HG03108 (cell line): ENCODE measurements around the gene SGTB.

Source experiments
- ATAC-seq: cut with Tn5 transposase; IDR thresholded peaks from one replicate; pipeline ENCODE4 v1.9.1; 2021; ENCODE audit warnings: moderate library complexity; ENCODE audit not compliant: unreplicated experiment

SGTB gene, protein sequence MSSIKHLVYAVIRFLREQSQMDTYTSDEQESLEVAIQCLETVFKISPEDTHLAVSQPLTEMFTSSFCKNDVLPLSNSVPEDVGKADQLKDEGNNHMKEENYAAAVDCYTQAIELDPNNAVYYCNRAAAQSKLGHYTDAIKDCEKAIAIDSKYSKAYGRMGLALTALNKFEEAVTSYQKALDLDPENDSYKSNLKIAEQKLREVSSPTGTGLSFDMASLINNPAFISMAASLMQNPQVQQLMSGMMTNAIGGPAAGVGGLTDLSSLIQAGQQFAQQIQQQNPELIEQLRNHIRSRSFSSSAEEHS

DNA sequence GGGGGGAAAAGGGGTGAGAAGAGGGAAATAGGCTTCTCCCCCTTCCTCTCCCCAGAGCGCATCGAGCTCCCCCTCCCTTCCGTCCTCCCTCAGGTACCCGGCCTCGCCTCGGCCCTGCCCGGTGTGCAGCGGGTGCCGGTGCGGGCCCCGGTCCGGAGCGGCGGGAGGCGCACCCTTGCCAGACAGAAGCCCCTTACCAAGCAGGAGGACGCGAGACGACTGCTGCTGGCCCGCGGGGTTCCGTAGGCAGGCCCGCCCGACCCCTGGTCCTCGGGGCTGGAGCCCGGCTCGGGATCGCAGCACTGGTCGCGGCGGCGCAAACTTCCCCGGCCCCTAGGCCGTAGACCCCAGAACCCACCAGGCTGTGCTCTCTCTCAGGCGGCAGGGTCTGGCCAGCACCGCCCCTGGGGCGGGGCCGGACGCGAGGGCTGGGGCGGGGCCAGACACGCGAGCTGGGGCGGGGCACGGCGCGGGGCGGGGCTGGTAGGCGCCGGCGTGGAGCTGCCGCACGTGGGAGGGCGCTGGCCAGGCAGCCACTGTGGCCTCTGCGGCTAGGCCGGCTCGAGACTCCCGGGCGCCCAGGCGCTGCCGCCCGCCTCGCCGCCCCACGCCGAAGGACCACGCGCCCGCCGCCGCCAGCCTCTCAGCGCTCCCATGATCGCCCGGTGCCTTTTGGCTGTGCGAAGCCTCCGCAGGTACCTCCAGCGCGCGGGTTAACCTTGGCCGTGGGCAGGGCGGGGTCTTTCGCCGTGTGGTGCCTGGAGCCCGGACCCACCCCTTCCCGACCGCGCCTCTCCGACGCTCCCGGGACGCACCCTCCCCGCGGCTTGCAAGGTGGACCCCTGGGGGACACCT lies at the start of gene SGTB, which contains the start of gene NLN:
Gene SGTB, minus strand, starts transcription at position 390 of the 855 bp plus-strand sequence. CDS start 1,302 bp downstream, outside the sequence.
Gene NLN, plus strand, starts transcription at position 486 of the 855 bp plus-strand sequence. Its CDS starts 169 bp downstream, at position 655.
- peak; percentile 88 for ATAC-seq

DNA sequence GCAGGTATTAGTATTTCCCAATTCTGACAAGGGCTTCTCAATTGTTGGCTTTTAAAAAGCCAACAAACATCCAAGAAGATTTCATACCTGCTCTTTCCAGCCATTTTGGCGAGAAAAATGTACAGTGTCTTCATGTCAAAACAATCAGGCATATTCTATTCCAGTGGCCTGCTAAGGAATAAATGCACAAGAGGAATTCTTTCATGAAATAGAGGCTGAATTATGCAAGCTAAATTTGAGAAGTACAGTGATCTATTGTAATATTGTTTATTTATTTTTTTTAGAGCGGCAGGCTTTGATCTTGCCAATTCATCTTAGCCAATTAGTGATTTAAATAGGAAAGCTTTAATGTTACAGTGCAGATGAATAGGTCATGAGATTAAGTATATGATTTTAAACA lies 49.4 kb upstream of the SGTB start:
- ATAC-seq = no peak

DNA sequence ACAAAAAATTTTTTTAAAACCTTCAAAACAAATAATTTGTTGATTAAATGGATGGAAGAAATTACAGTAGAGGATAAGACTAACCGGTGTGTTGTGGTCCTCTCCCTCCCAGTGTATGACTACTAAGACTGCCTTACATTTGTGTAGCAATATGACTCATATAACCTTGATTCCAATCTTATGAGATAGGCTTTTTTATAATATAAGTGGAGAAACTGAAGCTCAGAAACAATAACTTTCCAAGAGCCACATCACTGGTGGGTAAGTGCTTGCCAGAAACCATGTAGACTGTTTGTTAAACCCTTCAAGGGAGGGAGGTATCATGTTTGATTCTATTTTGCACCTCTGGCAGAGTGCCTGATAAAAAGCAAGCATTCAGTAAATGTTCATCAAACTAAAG lies 47.6 kb upstream of the SGTB start:
- no peak for ATAC-seq

DNA sequence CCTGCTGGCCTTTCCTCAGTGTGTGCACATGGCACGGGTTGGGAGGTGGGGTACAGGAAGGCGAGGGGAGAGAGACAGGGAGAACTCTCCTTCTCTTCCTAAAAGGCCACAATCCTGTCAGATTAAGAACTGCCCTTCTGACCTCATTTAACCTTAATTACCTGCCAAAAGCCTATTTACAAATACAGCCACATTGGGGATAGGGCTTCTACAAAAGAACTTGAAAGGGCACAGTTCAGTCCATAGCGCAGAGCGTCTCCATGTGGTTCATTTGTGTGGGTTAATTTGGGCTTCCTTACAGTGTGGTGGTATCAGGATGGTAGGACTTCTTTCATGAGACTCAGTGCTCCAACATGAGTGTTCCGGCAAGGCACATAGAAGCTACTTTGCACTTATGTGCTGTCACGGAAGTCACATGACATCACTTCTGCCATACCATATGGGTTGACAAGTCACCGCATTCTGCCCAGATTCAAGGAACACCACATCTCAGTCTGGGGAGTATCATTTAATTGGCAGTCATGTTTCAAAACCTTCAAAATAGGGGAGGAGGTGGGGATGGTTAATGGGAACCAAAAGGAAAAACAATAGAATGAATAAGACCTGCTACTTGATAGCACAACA lies 46.9 kb upstream of the SGTB start:
- ATAC-seq = no peak

DNA sequence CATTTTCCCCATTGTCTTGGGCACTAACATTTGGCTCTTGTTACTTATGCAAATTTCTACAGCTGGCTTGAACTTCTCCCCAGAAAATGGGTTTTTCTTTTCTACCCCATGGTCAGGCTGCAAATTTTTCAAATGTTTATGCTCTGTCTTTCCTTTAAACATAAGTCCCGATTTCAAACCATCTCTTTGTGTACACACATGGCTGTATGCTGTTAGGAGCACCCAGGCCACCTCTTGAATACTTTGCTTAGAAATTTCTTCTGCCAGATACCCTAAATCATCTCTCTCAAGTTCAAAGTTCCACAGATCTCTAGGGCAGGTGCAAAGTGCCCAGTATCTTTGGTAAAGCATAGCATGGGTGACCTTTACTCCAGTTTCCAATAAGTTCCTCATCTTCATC lies 45.7 kb upstream of the SGTB start:
- no peak for ATAC-seq

DNA sequence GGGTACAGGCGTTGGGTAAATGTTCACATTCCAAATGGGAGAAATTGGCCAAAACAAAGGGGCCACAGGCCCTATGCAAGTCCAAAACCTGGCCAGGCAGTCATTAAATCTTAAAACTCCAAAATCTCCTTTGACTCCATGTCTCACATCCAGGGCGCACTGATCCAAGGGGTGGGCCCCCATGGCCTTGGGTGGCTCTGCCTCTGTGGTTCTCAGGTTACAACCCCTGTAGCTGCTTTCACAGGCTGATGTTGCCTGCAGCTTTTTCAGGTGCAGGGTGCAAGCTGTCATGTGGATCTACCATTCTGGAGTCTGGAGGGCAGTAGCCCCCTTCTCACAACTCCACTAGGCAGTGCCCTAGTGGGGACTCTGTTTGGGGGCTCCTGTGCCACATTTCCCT lies 44.9 kb upstream of the SGTB start:
- ATAC-seq = no peak

DNA sequence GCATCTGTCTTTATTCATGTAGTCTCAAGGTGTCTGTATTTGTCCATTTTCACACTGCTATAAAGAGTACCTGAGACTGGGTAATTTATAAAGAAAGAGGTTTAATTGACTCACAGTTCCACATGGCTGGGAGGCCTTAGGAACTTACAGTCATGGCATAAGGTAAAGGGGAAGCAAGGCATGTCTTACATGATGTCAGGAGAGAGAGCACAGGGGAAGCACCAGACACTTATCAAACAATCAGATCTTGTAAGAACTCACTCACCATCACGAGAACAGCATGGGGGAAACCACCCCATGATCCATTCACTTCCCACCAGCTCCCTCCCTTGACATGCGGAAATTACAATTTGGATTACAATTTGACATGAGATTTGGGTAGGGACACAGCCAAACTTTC lies 44.3 kb upstream of the SGTB start:
- ATAC-seq = no peak

DNA sequence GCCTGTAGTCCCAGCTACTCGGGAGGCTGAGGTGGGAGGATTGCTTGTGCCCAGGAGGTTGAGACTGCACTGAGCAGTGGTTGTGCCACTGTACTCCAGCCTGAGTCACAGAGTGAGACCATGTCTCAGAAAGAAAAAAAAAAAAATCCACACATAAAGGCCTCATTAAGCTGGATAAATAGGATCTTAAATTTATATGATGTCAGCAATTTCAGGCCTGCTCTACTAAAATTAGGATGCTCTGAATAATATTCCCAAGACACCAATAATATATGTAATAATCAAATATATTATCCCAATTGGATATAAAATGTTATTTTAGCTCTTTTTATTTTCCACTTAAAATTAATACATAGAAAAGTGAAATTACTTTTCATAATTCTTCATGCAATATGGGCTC lies 43.7 kb upstream of the SGTB start:
- ATAC-seq = no peak

DNA sequence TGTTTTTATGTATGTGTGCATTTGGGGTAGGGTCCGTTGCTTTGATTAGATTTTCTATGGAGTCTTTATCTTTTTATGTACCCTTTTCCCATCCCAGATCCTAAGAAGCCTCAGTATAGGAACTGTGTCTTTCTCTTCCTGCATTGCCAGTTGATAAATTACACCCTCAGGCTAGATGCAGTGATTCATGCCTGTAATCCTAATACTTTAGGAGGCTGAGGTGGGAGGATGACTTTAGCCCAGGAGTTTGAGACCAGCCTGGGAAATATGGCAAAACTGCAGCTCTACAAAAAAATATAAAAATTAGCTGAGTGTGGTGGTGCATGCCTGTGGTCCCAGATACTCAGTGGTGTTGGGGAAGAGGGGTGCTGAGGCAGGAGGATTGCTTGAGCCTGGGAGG lies 40.3 kb upstream of the SGTB start:
- ATAC-seq = no peak

DNA sequence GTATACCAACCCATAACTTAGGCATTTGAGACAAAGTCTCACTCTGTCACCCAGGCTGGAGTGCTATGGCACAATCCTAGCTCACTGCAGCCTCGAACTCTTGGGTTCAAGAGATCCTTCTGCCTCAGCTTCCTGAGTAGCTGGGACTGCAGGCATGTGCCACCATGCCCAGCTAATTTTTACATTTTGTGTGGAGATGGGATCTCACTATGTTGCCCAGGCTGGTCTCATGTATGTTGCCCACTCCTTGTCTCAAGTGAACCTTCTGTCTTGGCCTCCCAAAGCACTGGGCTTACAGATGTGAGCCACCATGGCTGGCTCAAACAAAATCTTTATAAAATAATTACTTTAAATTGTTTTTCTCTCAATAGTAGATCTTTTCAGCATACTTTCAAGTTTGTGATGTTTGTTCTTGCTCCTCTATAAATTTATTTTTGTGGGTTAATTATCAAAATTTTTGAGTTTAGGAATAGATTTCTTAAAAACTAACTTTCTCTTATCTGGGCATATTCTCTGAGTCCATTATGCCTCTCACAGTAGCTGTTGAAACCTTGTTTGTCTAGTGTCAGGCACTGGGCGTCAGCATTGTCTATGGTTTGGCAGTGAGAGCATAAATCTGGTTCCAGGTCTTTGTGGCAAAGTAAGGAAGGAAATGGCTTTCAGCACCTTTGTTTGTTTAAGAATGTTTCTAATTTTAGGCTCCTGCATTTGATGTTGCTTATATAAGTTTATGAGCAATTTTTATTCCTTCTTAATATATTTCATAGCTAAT lies 38.8 kb upstream of the SGTB start:
- ATAC-seq = peak; percentile 64

DNA sequence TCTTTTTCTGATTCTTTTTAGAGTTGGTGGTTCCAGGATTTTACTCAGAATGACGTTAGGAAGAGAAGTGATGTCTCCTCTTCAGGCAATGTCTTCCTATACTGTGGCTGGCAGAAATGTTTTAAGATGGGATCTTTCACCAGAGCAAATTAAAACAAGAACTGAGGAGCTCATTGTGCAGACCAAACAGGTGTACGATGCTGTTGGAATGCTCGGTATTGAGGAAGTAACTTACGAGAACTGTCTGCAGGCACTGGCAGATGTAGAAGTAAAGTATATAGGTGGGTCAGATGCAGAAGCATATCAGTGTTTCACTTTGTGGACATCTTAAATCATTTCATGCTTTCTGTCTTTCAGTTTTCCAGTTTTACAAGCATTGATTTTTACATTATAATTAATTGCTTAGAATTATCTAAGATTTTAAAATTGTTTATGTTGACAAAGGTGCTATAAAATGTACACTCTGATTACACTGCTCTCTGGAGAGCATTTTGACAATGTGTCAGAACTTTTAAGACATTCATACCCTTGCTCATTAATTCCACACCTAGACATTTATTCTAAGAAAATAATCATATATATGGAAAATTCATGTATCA lies 36.7 kb upstream of the SGTB start:
- ATAC-seq = no peak

DNA sequence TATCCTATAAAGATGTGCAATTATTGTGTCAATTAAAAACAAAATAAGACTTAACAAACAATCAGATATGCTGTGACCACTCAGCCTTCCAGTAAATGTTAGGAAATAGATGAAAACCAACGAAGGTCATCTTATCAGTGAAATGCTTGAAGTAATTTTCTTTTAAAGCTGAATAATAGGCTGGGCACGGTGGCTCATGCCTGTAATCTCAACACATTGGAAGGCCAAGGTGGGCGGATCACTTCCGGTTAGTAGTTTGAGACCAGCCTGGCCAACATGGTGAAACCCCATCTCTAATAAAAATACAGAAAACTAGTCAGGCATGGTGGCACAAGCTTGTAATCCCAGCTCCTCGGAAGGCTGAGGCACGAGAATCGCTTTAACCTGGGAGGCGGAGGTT lies 31.3 kb upstream of the SGTB start:
- no peak for ATAC-seq

DNA sequence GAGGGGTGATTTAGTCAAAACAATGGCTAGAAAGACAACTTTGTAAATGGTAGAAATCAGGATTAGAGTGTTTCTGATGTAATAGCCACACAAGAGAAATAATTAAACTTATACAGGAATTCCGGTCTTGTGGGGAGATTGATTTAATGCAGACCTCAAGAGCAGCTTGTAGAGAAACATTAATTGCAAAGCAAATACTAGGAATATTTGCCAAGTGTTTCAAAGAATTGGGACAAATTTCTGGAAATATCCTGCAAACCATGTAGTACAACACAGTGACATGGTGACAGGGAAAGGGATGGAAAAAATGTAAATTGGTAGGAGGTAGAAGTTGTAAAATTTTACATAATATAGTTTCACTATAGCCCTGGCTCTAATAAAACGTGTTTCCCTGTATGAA lies 29.0 kb upstream of the SGTB start:
- no peak for ATAC-seq

DNA sequence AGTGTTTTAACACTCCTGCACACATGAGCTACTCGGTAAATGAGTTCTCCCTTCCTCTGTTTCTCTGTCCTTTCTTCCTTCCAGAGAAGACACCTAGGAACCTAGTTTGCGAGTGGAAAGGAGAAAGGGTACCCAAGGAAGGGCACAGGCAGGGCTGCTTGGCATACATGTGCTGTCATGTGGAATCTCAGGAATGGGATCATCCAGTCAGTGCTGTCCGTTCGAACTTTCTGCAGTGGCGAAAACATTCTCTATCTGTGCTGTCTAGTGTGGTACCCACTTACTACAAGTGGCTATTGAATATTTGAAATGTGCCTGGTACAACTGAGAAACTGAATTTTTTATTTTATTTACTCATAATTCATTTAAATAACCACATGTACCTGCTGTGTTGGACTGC lies 28.0 kb upstream of the SGTB start:
- ATAC-seq = no peak

DNA sequence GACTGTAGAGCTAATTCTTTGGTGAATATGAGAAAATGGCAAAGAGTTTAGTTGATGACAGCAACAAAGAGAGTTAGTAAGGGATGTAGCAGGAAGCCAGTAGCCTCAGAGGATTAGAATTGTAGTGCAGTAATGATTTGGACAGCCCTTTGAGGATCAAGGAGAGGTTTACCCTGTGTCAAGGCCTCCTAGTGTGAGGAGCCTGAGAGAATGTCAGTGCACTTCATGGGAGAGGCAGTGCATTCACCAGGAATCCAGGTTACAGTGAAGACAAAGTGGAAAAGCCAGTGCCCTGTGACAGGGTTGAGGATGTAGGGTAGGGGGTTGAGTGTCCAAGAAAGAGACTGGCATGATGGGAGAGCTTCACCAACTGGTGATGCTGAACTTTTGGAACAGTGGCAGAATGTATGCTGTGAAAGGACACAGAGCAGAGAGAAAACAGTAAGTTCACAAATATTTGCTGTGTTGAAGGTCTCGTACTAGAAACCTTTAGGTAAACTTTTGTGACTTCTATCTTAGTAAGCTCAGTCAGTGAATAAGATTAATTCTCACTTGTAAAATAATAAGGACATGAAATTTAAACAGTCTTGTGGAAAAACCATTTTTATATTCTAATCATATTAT lies 27.4 kb upstream of the SGTB start:
- ATAC-seq = no peak

DNA sequence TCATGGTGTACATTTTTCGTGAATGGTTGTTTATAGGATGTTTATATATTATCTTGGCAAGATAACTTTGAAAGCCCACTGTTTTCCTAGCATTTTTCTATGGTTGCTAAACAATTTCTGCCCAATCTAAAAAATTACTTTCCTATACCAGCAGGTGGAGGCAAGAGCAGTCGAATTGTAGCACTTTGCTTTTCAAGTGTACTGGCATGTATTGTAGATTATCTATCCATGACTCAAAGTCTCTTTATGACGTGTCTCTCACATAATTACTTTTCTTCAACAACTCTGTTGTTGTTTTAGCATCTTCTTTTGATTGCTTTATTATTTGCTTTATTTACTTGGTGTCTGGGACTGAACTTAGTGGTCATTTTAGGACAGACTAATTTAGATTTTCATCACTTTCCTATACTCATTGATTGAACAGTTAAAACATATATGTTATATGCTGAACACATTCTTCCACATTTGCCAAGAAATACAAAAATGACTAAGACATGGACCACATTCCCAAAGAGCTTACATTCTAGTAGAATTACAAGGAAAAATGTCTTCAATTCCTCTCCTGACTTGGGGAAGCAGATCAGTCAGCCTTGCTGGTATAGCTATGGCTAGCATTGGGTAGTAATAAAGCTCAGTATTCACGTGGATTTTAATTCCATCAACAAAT lies 20.8 kb upstream of the SGTB start:
- peak; percentile 81 for ATAC-seq

DNA sequence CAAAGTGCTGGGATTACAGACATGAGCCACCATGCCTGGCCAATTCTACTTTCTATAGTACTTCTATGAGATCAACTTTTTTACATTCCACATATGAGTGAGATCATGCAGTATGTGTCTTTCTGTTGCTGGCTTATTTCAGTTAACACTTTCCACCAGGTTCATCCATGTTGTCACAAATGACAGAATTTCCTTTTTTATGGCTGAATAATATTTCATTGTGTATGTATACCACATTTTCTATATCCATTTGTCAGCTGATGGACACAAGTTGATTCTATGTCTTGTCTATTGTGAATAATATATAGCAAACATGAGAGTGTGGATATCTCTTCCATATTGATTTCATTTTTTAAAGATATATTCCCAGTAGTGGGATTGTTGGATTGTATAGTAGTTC lies 17.3 kb upstream of the SGTB start:
- ATAC-seq = no peak

DNA sequence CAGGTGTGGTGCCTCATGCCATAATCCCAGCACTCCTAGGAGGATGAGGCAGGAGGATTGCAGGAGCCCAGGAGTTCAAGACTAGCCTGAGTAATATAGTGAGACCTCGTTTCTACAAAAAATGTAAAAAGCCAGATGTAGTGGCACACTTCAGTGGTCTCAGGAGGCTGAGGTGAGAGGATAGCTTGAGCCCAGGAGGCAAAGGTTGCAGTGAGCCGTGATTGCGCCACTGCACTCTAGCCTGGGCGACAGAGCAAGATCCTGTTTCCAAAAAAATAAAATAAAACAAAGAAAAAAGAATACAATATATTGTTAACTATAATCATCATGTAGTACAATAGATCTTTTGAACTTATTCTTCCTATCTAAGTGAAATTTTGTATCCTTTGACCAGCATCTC lies 16.4 kb upstream of the SGTB start:
- ATAC-seq = no peak

DNA sequence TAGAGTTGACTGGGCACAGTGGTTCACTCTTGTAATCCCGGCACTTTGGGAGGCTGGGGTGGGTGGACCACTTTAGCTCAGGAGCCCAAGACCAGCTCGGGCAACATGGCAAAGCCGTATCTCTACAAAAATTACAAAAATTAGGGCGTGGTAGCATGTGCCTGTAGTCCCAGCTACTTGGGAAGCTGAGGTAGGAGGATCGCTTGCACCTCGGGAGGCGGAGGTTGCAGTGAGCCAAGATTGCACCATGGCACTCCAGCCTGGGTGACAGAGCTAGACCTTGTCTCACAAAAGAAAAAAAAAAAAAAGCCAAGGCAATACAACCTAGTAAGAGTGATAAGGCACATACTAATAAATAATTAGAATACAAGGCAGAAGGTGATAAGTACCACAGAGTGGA lies 15.9 kb upstream of the SGTB start:
- no peak for ATAC-seq

DNA sequence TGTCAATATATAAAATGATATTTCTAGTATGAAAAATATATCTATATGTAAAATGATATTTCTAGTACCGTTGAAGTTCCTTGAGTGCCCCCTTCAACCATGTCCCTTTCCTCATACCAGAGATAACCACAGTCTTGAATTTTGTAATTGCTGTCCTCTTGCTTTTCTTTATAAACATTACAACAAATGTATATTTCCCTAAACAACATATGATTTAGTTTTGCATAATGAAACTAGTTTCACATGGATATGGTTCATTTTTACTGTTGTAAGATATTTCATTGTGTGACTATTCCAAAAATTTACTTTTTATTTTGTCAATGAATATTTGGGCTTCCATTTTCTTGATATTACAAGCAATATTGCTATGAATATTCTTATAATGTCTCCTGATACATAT lies 14.1 kb upstream of the SGTB start:
- ATAC-seq = no peak
